Measurements from ENCODE around the gene CHST15. TPM values are rescaled to one million over a fixed set of nuclear protein-coding genes. Genes with fewer than 3 reads are reported as not detected.

The CHST15 gene
- total RNA-seq, 4 donors from 2014 or later = 43.2 to 104 (median 81.5) TPM

- TF ChIP-seq POLR2A (IDR thresholded peaks at IDR 0.05) = no peak
- TF ChIP-seq, protein P1, sequence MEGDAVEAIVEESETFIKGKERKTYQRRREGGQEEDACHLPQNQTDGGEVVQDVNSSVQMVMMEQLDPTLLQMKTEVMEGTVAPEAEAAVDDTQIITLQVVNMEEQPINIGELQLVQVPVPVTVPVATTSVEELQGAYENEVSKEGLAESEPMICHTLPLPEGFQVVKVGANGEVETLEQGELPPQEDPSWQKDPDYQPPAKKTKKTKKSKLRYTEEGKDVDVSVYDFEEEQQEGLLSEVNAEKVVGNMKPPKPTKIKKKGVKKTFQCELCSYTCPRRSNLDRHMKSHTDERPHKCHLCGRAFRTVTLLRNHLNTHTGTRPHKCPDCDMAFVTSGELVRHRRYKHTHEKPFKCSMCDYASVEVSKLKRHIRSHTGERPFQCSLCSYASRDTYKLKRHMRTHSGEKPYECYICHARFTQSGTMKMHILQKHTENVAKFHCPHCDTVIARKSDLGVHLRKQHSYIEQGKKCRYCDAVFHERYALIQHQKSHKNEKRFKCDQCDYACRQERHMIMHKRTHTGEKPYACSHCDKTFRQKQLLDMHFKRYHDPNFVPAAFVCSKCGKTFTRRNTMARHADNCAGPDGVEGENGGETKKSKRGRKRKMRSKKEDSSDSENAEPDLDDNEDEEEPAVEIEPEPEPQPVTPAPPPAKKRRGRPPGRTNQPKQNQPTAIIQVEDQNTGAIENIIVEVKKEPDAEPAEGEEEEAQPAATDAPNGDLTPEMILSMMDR (IDR thresholded peaks at IDR 0.05) = no peak
- intact Hi-C loops (cut with DNase I) = no loop called here
- no peak overlapping the region for H3K4me3 ChIP-seq (replicated peaks in 1 of 3)
- no peaks in the 10 kb centered on the region for H3K9me3 ChIP-seq
- 93 to 95% methylated on average over 17 of the region's 17 CpGs for WGBS, 2 donors
- no peaks in the 10 kb centered on the region for H3K36me3 ChIP-seq
- no peak overlapping the region for H3K27ac ChIP-seq
- H3K27me3 ChIP-seq = no peaks in the 10 kb centered on the region
- DNase-seq = no peak
- H3K4me1 ChIP-seq = peaks cover 7 to 34% of the 10 kb centered on the region in 2 donors
These were observed 43.1 kb downstream of the CHST15 start for GRCh38 chr10:124050021-124051015.

DNA sequence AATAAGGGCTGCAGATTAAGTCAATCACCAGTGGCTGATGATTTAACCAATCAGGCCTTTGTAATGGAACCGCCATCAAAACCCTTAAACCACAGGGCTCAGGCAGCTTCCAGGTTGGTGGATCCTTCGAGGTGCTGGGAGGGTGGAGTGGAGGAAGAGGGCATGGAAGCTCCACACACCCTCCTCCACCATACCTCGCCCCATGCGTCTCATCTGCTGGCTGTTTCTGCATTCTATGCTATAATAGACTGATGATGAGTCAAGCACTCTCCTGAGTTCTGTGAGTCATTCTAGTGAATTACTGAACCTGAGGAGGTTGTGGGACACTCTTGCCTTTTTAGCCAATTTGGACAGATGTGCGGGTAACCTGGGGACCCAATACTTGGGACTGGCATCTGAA lies 43.9 kb downstream of the CHST15 start:
- no peaks in the 10 kb centered on the region for H3K9me3 ChIP-seq
- no peak overlapping the region for H3K27ac ChIP-seq
- intact Hi-C loops (cut with DNase I) = no loop called here
- WGBS, 2 donors = 92% methylated on average over 5 of the region's 5 CpGs
- TF ChIP-seq, protein P1 (IDR thresholded peaks at IDR 0.05) = no peak
- TF ChIP-seq POLR2A (IDR thresholded peaks at IDR 0.05) = no peak
- DNase-seq = no peak
- H3K4me3 ChIP-seq (replicated peaks in 1 of 3) = no peak overlapping the region
- H3K36me3 ChIP-seq = peaks cover under 1 to 2% of the 10 kb centered on the region in 2 donors
- no peaks in the 10 kb centered on the region for H3K27me3 ChIP-seq
- H3K4me1 ChIP-seq = peaks cover 0 to 25% of the 10 kb centered on the region in 2 donors

GRCh38 chr10:124048371-124049290 lies 44.8 kb downstream of the CHST15 start:
- intact Hi-C loops (cut with DNase I) = no loop called here
- TF ChIP-seq, protein P1 (IDR thresholded peaks at IDR 0.05) = no peak
- no peak for TF ChIP-seq POLR2A (IDR thresholded peaks at IDR 0.05)
- no peaks in the 10 kb centered on the region for H3K9me3 ChIP-seq
- H3K4me1 ChIP-seq = peaks cover 0 to 17% of the 10 kb centered on the region in 2 donors
- H3K27me3 ChIP-seq = no peaks in the 10 kb centered on the region
- no peak overlapping the region for H3K27ac ChIP-seq
- DNase-seq = no peak
- no peak overlapping the region for H3K4me3 ChIP-seq (replicated peaks in 1 of 3)
- H3K36me3 ChIP-seq = peaks cover 7 to 8% of the 10 kb centered on the region in 2 donors
- 63% methylated on average over 19 of the region's 19 CpGs for WGBS, 2 donors

- no peak for DNase-seq
- Histone ChIP-seq H3K4me1 (peaks cover 0 to 13% of the 10 kb centered on the region in 2 donors), H3K27ac (no peak overlapping the region), H3K27me3 (no peaks in the 10 kb centered on the region), H3K9me3 (no peaks in the 10 kb centered on the region), H3K4me3 (replicated peaks in 1 of 3) (no peak overlapping the region), H3K36me3 (peaks cover 7 to 12% of the 10 kb centered on the region in 2 donors)
- WGBS, 2 donors = 96 to 97% methylated on average over 6 of the region's 6 CpGs
- intact Hi-C loops (cut with DNase I) = no loop called here
- TF ChIP-seq, protein P1 (IDR thresholded peaks at IDR 0.05) = no peak
- TF ChIP-seq POLR2A (IDR thresholded peaks at IDR 0.05) = no peak
These were observed 45.8 kb downstream of the CHST15 start for GRCh38 chr10:124047427-124048152.
